ENCODE results near the gene UBL4A.
A peak's percentile ranks its signal among the peaks of the same experiment; 100 is the strongest.

UBL4A gene

GRCh38 chrX:154441984-154442707, 44.3 kb downstream of the UBL4A start:
- FAIRE-seq (no peak), DNase-seq (ENCODE audit: extremely low spot score, insufficient read length, low read depth) (no peak)

GRCh38 chrX:154441564-154441963, 44.9 kb downstream of the UBL4A start:
- no peak for FAIRE-seq
- DNase-seq (ENCODE audit: extremely low spot score, insufficient read length, low read depth), result no peak

DNA sequence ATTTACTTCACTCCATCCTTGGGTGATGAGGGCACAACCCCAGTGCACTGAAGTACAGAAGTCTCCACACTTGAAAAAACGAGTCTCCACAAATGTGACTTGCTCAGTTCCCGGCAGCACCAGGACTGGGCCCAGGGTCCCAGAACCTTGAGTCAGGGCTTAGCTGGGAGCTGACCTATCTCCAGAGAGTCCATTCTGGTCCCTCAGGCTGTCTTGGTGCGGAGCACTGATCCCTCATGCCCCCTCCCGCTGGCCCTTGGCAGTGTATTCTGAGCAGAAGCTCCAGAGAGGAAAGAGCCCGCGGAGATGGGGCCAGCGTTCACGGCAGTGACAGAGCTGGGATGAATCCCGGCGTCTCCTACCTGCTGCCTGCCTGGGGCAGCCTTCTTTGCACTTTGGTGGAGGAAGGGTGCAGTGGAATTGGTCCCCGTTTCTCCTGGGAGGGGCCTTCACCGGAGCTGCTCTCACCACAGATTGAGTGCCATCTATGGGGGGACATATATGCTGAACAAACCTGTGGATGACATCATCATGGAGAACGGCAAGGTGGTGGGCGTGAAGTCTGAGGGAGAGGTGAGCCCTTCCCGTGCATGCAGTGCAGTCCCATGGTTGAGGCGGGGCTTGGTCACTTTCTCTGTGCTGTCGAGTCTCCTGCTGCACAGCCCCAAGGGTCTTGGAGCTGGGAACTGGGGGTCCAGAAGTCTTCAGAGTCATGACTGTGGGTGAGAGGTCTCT, 45.6 kb downstream of the UBL4A start:
- DNase-seq (ENCODE audit: extremely low spot score, insufficient read length, low read depth), result no peak
- FAIRE-seq, result no peak

- FAIRE-seq (no peak), DNase-seq (ENCODE audit: extremely low spot score, insufficient read length, low read depth) (no peak)
These were observed 46.6 kb downstream of the UBL4A start for GRCh38 chrX:154439841-154440240.

DNA sequence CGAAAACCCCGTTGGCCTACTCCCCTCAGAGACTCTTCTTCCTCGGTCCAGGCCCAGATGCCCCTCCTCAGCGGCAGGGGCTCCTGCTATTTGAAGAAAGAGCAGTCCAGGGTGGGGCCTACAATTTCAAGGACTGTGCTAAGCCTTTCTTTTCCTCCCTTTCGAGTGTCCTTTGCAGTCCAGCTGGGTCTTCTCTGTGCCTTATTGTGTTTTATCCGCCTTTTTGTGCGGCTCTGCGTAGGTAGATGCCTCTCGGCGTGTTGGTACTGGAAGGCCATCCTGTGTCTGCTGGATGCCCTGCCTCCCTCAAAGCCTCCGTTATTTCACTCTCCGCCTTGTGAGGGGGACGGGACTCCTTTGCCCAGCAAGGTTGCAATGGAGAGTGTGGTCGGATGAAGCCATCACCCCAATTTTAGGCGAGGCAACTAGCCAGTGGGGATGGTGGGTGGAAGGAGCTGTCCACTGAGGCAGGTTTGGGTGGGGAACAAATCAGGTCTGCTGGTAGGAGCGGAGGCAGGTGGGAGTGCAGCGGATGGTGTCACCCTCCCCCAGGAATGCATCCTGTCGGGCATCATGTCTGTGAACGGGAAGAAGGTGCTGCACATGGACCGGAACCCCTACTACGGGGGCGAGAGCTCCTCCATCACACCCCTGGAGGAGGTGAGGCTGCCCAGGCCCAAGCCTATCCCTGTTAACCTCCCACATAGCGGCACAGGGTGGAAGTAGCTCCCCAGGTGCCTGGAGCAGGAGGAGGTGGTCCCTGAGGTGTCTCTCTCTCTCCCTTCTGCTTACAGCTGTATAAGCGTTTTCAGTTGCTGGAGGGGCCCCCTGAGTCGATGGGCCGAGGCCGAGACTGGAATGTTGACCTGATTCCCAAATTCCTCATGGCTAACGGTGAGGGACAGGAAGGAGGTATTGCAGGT, 48.2 kb downstream of the UBL4A start:
- FAIRE-seq (no peak), DNase-seq (ENCODE audit: extremely low spot score, insufficient read length, low read depth) (no peak)

GRCh38 chrX:154436983-154437752, 49.2 kb downstream of the UBL4A start, which contains the start of gene GDI1:
GDI1 (plus strand) TSS chrX:154437154; CDS start chrX:154437255, 101 bp downstream.
- DNase-seq (ENCODE audit: extremely low spot score, insufficient read length, low read depth), result no peak
- FAIRE-seq, result peak; percentile 68

DNA sequence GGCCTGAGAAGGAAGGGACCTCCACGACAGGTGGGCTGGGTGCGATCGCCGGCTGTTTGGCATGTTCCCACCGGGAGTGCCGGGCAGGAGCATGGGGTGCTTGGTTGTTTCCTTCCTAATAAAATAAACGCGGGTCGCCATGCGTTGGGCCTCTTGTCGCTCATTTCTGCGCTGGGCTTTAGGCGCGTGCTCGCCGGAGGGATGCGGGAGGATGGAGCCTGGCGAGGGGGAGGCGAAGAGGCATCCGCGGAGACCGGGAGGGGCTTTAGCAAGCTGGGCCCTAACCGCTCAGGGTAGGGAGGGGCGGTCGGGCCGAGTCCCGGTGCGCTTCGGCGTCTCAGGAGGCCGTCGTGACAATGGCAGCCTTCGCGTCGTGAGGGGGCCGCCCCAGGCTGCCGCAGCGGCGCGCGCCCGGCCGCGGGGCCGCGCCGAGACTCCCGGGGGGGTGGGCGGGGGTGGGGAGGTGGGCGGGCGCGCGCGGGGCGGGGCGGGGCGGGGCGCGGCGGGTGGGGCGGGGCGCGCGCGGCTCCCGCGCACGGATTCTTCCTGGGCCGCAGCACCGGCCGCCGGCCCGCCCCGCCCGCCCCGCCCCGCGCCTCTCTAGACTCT, 49.9 kb downstream of the UBL4A start:
- DNase-seq (ENCODE audit: extremely low spot score, insufficient read length, low read depth) (no peak), FAIRE-seq (no peak)

GRCh38 chrX:154435171-154435733, 51.2 kb downstream of the UBL4A start:
- DNase-seq (ENCODE audit: extremely low spot score, insufficient read length, low read depth), result no peak
- no peak for FAIRE-seq

- FAIRE-seq (no peak), DNase-seq (ENCODE audit: extremely low spot score, insufficient read length, low read depth) (no peak)
These were observed 51.8 kb downstream of the UBL4A start for GRCh38 chrX:154434394-154435168.
